ENCODE results near the gene UGT3A2. TPM values are rescaled to one million over a fixed set of nuclear protein-coding genes. Genes with fewer than 3 reads are reported as not detected.

Gene UGT3A2
- total RNA-seq, 1 experiment from 2014 or later: not detected

GRCh38 chr5:36029914-36030313, 36.8 kb downstream of the UGT3A2 start:
- Histone ChIP-seq H3K4me3 (ENCODE audit: low read depth, low read length) (no peak overlapping the region), H3K4me1 (no peaks in the 10 kb centered on the region), H3K27me3 (replicated peaks; ENCODE audit: control insufficient read depth, insufficient read depth, low read length) (no peaks in the 10 kb centered on the region), H3K9me3 (no peaks in the 10 kb centered on the region), H3K36me3 (ENCODE audit: control insufficient read depth, insufficient read depth, low read length) (no peaks in the 10 kb centered on the region)
- H3K27me3 Mint-ChIP-seq (ENCODE audit: insufficient read depth, unreplicated experiment): peaks cover 2% of the 10 kb centered on the region
- intact Hi-C loops (cut with micrococcal nuclease; ENCODE audit: unreplicated experiment): no loop called here
- BruUV-seq (replicated peaks): no TSS peak
- H3K36me3 Mint-ChIP-seq (ENCODE audit: insufficient read depth, unreplicated experiment): peaks cover 6% of the 10 kb centered on the region
- no peak overlapping the region for H3K27ac Mint-ChIP-seq (ENCODE audit: unreplicated experiment)
- no peaks in the 10 kb centered on the region for H3K4me1 Mint-ChIP-seq (ENCODE audit: low read depth, unreplicated experiment)
- CTCF ChIA-PET: interaction anchor here (0.6 kb wide), 1 partner anchor 30 kb away, joined by 3 read pairs; no protein-coding TSS in a partner anchor
- DNase-seq: no peak
- H3K9me3 Mint-ChIP-seq (ENCODE audit: unreplicated experiment): no peaks in the 10 kb centered on the region
- POLR2A ChIA-PET: no interaction called here
- H3K4me3 Mint-ChIP-seq (ENCODE audit: unreplicated experiment): no peak overlapping the region
- no peak for TF ChIP-seq CTCF (IDR thresholded peaks at IDR 0.05; ENCODE audit: insufficient read depth in 1 of 2, low read depth in 1 of 2, low read length in 1 of 2, severe bottlenecking in 1 of 2, unreplicated experiment in 1 of 2)

GRCh38 chr5:36028816-36029465, 37.7 kb downstream of the UGT3A2 start:
- Mint-ChIP-seq H3K27ac (ENCODE audit: unreplicated experiment) (no peak overlapping the region), H3K36me3 (ENCODE audit: insufficient read depth, unreplicated experiment) (peaks cover 6% of the 10 kb centered on the region), H3K4me1 (ENCODE audit: low read depth, unreplicated experiment) (no peaks in the 10 kb centered on the region), H3K4me3 (ENCODE audit: unreplicated experiment) (no peak overlapping the region), H3K9me3 (ENCODE audit: unreplicated experiment) (no peaks in the 10 kb centered on the region), H3K27me3 (ENCODE audit: insufficient read depth, unreplicated experiment) (peaks cover 2% of the 10 kb centered on the region)
- no peak overlapping the region for H3K4me3 ChIP-seq (ENCODE audit: low read depth, low read length)
- no peak for TF ChIP-seq CTCF (IDR thresholded peaks at IDR 0.05; ENCODE audit: insufficient read depth in 1 of 2, low read depth in 1 of 2, low read length in 1 of 2, severe bottlenecking in 1 of 2, unreplicated experiment in 1 of 2)
- H3K36me3 ChIP-seq (ENCODE audit: control insufficient read depth, insufficient read depth, low read length): no peaks in the 10 kb centered on the region
- no peak for DNase-seq
- BruUV-seq (replicated peaks): no TSS peak
- H3K27me3 ChIP-seq (replicated peaks; ENCODE audit: control insufficient read depth, insufficient read depth, low read length): no peaks in the 10 kb centered on the region
- no peaks in the 10 kb centered on the region for H3K9me3 ChIP-seq
- ChIA-PET CTCF (no interaction called here), POLR2A (no interaction called here)
- intact Hi-C loops (cut with micrococcal nuclease; ENCODE audit: unreplicated experiment): no loop called here
- no peaks in the 10 kb centered on the region for H3K4me1 ChIP-seq

GRCh38 chr5:36027711-36028110, 39.0 kb downstream of the UGT3A2 start:
- CTCF ChIA-PET: no interaction called here
- Mint-ChIP-seq H3K4me3 (ENCODE audit: unreplicated experiment) (no peak overlapping the region), H3K27ac (ENCODE audit: unreplicated experiment) (no peak overlapping the region), H3K9me3 (ENCODE audit: unreplicated experiment) (peaks cover 1% of the 10 kb centered on the region), H3K4me1 (ENCODE audit: low read depth, unreplicated experiment) (no peaks in the 10 kb centered on the region), H3K27me3 (ENCODE audit: insufficient read depth, unreplicated experiment) (peaks cover 2% of the 10 kb centered on the region), H3K36me3 (ENCODE audit: insufficient read depth, unreplicated experiment) (peaks cover 6% of the 10 kb centered on the region)
- Histone ChIP-seq H3K4me3 (ENCODE audit: low read depth, low read length) (no peak overlapping the region), H3K9me3 (no peaks in the 10 kb centered on the region), H3K27me3 (replicated peaks; ENCODE audit: control insufficient read depth, insufficient read depth, low read length) (no peaks in the 10 kb centered on the region), H3K4me1 (no peaks in the 10 kb centered on the region), H3K36me3 (ENCODE audit: control insufficient read depth, insufficient read depth, low read length) (no peaks in the 10 kb centered on the region)
- POLR2A ChIA-PET: no interaction called here
- no peak for DNase-seq
- intact Hi-C loops (cut with micrococcal nuclease; ENCODE audit: unreplicated experiment): no loop called here
- TF ChIP-seq CTCF (IDR thresholded peaks at IDR 0.05; ENCODE audit: insufficient read depth in 1 of 2, low read depth in 1 of 2, low read length in 1 of 2, severe bottlenecking in 1 of 2, unreplicated experiment in 1 of 2): no peak
- BruUV-seq (replicated peaks): no TSS peak
